NB4 (cell line): ENCODE results near the gene ZNF579.

Source experiments
- CTCF ChIP-seq: IDR thresholded peaks from one replicate; pipeline ENCODE4 v1.5.1; 2012; ENCODE audit warnings: low read depth, low read length
- MAX ChIP-seq: IDR thresholded peaks from 2 replicates; pipeline ENCODE4 v1.6.1; 2011; ENCODE audit warnings: low read depth, low read length
- MYC ChIP-seq: IDR thresholded peaks from 2 replicates; pipeline ENCODE4 v1.6.1; 2011; ENCODE audit warnings: low read depth, low read length
- POLR2A ChIP-seq: IDR thresholded peaks from 2 replicates; pipeline ENCODE4 v1.6.1; 2011; ENCODE audit warnings: mild to moderate bottlenecking; ENCODE audit not compliant: insufficient read length; ENCODE audit errors: extremely low read depth

- TF ChIP-seq CTCF = no peak
- no peak for TF ChIP-seq POLR2A
- TF ChIP-seq MAX = no peak
- TF ChIP-seq MYC = no peak
These were observed 43.5 kb downstream of the ZNF579 start, which contains the start of gene SBK2 for GRCh38 chr19:55536951-55537740.
